Liver (tissue), 9 donors: ENCODE measurements around the gene KRT81. TPM values are rescaled to one million over a fixed set of nuclear protein-coding genes. Genes with fewer than 3 reads are reported as not detected.

Source experiments
- DNase-seq: peaks from one replicate; pipeline ENCODE4 v3.0.0-alpha.2; 2017; ENCODE audit warnings: low spot score
- H3K27ac ChIP-seq, 2 donors: one replicate each; pipeline ENCODE4 v1.7.0; 2013; ENCODE audit warnings: inconsistent platforms in 2 of 2, low read length in 2 of 2, control low read depth in 1 of 2, low read depth in 1 of 2, mild to moderate bottlenecking in 1 of 2
- H3K27me3 ChIP-seq, 4 donors: one replicate each; pipeline versions ENCODE4 v1.6.1 to v1.7.0; 2013; ENCODE audit warnings: low read length in 3 of 4, inconsistent platforms in 1 of 4, mild to moderate bottlenecking in 1 of 4, moderate library complexity in 1 of 4; ENCODE audit not compliant: control insufficient read depth in 4 of 4, insufficient read depth in 4 of 4
- H3K36me3 ChIP-seq, 4 donors: one replicate each; pipeline versions ENCODE4 v1.6.1 to v1.7.0; 2013; ENCODE audit warnings: low read length in 3 of 4, mild to moderate bottlenecking in 3 of 4, low read depth in 1 of 4, moderate library complexity in 1 of 4; ENCODE audit not compliant: control insufficient read depth in 4 of 4, insufficient read depth in 3 of 4
- H3K4me1 ChIP-seq, 4 donors: one replicate each; pipeline versions ENCODE4 v1.6.1 to v1.7.0; 2013; ENCODE audit warnings: low read length in 3 of 4, mild to moderate bottlenecking in 3 of 4, moderate library complexity in 1 of 4; ENCODE audit not compliant: control insufficient read depth in 4 of 4, insufficient read depth in 4 of 4
- H3K4me3 ChIP-seq, 3 donors: one replicate each; pipeline versions ENCODE4 v1.6.1 to v1.7.0; 2013; ENCODE audit warnings: low read length in 3 of 3, control low read depth in 1 of 3, low read depth in 1 of 3, mild to moderate bottlenecking in 1 of 3
- H3K9ac ChIP-seq, 2 donors: one replicate each; pipeline ENCODE4 v1.7.0; 2013; ENCODE audit warnings: low read length in 2 of 2, mild to moderate bottlenecking in 2 of 2, moderate library complexity in 2 of 2, control low read depth in 1 of 2, low read depth in 1 of 2
- H3K9me3 ChIP-seq, 4 donors: one replicate each; pipeline versions ENCODE4 v1.6.1 to v1.7.0; 2013; ENCODE audit warnings: low read length in 3 of 4; ENCODE audit not compliant: control insufficient read depth in 4 of 4
- CTCF ChIP-seq: fragments of 150-350 bp; IDR thresholded peaks from 2 replicates; pipeline ENCODE4 v1.5.1; 2017; ENCODE audit warnings: improper control_type of control experiment, low read depth, low read length; ENCODE audit not compliant: missing input control
- FOXA1 ChIP-seq: IDR thresholded peaks from 2 replicates; pipeline ENCODE4 v1.6.1; 2016; ENCODE audit warnings: antibody characterized with exemption
- GABPA ChIP-seq, 2 donors: IDR thresholded peaks in 1 of 2; conservative IDR thresholded peaks in 1 of 2; 2 replicates each; pipeline ENCODE4 v1.6.1; 2016; ENCODE audit warnings: antibody characterized with exemption in 2 of 2, mild to moderate bottlenecking in 1 of 2, moderate library complexity in 1 of 2
- HNF4A ChIP-seq, 2 donors: conservative IDR thresholded peaks; 2 replicates each; pipeline ENCODE4 v1.6.1; 2016; ENCODE audit warnings: antibody characterized with exemption in 2 of 2, mild to moderate bottlenecking in 2 of 2
- JUND ChIP-seq, 2 donors: IDR thresholded peaks; 2 replicates each; pipeline ENCODE4 v1.6.1; 2016; ENCODE audit warnings: antibody characterized with exemption in 2 of 2
- REST ChIP-seq: IDR thresholded peaks from 2 replicates; pipeline ENCODE4 v1.6.1; 2016; ENCODE audit warnings: antibody characterized with exemption, mild to moderate bottlenecking
- YY1 ChIP-seq: IDR thresholded peaks from 2 replicates; pipeline ENCODE4 v1.6.1; 2016; ENCODE audit warnings: antibody characterized with exemption, mild to moderate bottlenecking
- WGBS: extraction: QIAGEN DNeasy Blood & Tissue Kit; methylation state at CpG from one replicate; pipeline ENCODE4 v1.1.7; 2013; 5-methylcytosine and 5-hydroxymethylcytosine counted together
- polyA plus RNA-seq, 2 donors: library from polyadenylated mRNA; stranded (reverse) in 1 of 2; unstranded in 1 of 2; fragments of 200-250 nt in 1 of 2; fragments of >200 nt in 1 of 2; fragmentation: Nextera tagmentation in 1 of 2; extraction: Ambion mirVana in 1 of 2; gene quantifications; one replicate each; pipeline versions ENCODE4 v1.2.1 to v1.2.3, GENCODE V29; 2013 to 2015
- total RNA-seq, 2 donors: library from RNA; depleted of rRNA; stranded (reverse); fragments of >200 nt; gene quantifications; one replicate each; pipeline ENCODE4 v1.2.3, GENCODE V29; 2014
- TF ChIP-seq, protein P1 (sequence below): IDR thresholded peaks from 2 replicates; pipeline ENCODE4 v1.6.1; 2016; ENCODE audit warnings: antibody characterized with exemption
- donor health status: healthy.
- donor health status: healthy.
- donor health status: healthy.
- donor health status: healthy.
- donor health status: healthy.

KRT81 gene
- total and polyA plus RNA-seq, 4 donors: not detected

DNA sequence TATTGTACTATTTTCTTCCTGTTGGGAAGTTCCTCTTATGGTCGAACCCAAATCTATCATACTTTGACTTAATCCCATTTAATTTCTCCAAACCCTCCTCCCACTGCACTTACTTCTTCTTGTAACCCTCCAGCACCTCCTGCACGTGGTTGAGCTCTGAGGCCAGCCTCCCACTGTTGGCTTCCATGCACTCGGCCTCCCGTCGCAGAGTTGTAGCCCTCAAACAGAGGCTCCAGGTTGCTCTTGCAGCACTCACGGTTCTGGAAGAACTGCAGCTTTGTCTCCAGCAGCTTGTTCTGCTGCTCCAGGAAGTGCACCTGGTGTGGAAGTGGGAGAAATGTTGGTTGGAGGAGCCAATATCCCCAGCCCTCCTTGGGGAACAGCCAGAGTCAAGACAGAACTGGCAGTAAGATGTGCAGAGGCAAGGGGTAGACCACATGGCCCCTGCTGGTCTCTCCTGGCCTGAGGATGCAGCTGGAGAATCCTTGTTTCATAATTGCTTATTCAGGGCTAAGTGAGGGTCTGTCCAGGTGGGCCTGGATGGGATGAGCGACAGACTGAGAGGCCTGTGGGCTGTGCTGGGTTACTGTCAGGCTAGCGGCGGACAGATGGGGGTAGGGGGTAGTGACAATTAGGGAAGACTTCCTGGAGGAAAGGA lies 35.3 kb downstream of the KRT81 start:
- no peak for DNase-seq
- TF ChIP-seq, protein P1, sequence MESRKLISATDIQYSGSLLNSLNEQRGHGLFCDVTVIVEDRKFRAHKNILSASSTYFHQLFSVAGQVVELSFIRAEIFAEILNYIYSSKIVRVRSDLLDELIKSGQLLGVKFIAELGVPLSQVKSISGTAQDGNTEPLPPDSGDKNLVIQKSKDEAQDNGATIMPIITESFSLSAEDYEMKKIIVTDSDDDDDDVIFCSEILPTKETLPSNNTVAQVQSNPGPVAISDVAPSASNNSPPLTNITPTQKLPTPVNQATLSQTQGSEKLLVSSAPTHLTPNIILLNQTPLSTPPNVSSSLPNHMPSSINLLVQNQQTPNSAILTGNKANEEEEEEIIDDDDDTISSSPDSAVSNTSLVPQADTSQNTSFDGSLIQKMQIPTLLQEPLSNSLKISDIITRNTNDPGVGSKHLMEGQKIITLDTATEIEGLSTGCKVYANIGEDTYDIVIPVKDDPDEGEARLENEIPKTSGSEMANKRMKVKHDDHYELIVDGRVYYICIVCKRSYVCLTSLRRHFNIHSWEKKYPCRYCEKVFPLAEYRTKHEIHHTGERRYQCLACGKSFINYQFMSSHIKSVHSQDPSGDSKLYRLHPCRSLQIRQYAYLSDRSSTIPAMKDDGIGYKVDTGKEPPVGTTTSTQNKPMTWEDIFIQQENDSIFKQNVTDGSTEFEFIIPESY: no peak
- TF ChIP-seq REST (no peak), CTCF (no peak), HNF4A (conservative IDR thresholded peaks at IDR 0.05) (no peak), JUND (IDR thresholded peaks at IDR 0.05) (no peak), GABPA (IDR thresholded peaks at IDR 0.05 in 1 of 2, conservative IDR thresholded peaks at IDR 0.05 in 1 of 2) (no peak)
- H3K4me3 ChIP-seq: no peak overlapping the region
- H3K27me3 ChIP-seq: peaks cover 2 to 12% (median 7%) of the 10 kb centered on the region in 4 donors
- WGBS: 89% methylated on average over 9 of the region's 9 CpGs
- no peaks in the 10 kb centered on the region for H3K36me3 ChIP-seq
- H3K4me1 ChIP-seq: peaks cover 0 to 5% (median 0%) of the 10 kb centered on the region in 4 donors
- H3K27ac ChIP-seq: no peak overlapping the region
- H3K9ac ChIP-seq: no peak overlapping the region
- no peaks in the 10 kb centered on the region for H3K9me3 ChIP-seq

DNA sequence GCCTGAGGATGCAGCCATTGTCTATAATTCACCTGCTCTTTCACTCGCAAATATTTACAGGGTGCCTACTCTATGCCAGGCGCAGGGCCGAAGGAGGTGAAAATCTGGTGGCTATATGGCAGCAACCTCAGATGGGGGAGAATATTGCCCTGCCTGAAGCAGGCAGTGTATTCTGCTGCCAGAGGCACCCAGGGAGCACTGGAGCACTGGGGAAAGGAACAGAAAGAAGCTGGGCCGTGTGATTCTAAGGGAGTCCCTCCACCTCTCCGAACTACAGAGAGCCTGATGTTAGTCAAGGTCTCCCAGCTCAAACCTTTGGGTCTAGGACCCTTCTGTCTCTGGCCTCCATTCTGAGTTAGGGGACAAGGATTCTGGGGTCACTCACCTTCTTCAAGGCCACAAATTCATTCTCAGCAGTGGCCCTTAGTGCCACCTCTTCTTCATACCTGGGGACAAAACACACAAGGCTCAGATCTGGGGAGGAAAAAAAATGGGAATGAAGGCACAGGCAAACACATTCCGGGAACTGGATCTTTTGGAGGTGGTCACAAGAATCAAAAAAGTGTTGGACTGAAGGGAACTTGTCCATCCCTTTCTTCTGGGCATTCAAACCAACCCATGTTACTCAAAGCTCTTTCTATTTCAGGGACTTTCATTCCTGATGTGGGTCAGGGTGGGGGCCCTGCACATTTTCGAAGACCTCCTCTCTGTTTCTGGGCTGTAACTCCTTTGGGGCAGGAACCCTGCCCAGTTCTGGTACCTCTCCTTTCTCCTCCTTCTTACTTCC lies 36.2 kb downstream of the KRT81 start:
- H3K36me3 ChIP-seq: no peaks in the 10 kb centered on the region
- no peak for DNase-seq

More for the DNA sequence above, 36.2 kb downstream of the KRT81 start:
- no peak overlapping the region for H3K4me3 ChIP-seq
- H3K9ac ChIP-seq: no peak overlapping the region
- H3K27me3 ChIP-seq: peaks cover 2 to 12% (median 7%) of the 10 kb centered on the region in 4 donors
- TF ChIP-seq GABPA (IDR thresholded peaks at IDR 0.05 in 1 of 2, conservative IDR thresholded peaks at IDR 0.05 in 1 of 2) (no peak), YY1 (no peak), FOXA1 (no peak), HNF4A (conservative IDR thresholded peaks at IDR 0.05) (no peak), JUND (IDR thresholded peaks at IDR 0.05) (no peak), CTCF (no peak)
- no peak overlapping the region for H3K27ac ChIP-seq
- 78% methylated on average over 7 of the region's 7 CpGs for whole genome bisulfite sequencing
- H3K4me1 ChIP-seq: peaks cover 0 to 5% (median 0%) of the 10 kb centered on the region in 4 donors
- H3K9me3 ChIP-seq: no peaks in the 10 kb centered on the region
